Measurements from ENCODE around the gene TAF7.
"Not testable (repeated sequence)": the region's sequence is repeated elsewhere in the genome, so short reads cannot be mapped to it uniquely, and the experiment has no call there.

The TAF7 gene, protein sequence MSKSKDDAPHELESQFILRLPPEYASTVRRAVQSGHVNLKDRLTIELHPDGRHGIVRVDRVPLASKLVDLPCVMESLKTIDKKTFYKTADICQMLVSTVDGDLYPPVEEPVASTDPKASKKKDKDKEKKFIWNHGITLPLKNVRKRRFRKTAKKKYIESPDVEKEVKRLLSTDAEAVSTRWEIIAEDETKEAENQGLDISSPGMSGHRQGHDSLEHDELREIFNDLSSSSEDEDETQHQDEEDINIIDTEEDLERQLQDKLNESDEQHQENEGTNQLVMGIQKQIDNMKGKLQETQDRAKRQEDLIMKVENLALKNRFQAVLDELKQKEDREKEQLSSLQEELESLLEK

DNA sequence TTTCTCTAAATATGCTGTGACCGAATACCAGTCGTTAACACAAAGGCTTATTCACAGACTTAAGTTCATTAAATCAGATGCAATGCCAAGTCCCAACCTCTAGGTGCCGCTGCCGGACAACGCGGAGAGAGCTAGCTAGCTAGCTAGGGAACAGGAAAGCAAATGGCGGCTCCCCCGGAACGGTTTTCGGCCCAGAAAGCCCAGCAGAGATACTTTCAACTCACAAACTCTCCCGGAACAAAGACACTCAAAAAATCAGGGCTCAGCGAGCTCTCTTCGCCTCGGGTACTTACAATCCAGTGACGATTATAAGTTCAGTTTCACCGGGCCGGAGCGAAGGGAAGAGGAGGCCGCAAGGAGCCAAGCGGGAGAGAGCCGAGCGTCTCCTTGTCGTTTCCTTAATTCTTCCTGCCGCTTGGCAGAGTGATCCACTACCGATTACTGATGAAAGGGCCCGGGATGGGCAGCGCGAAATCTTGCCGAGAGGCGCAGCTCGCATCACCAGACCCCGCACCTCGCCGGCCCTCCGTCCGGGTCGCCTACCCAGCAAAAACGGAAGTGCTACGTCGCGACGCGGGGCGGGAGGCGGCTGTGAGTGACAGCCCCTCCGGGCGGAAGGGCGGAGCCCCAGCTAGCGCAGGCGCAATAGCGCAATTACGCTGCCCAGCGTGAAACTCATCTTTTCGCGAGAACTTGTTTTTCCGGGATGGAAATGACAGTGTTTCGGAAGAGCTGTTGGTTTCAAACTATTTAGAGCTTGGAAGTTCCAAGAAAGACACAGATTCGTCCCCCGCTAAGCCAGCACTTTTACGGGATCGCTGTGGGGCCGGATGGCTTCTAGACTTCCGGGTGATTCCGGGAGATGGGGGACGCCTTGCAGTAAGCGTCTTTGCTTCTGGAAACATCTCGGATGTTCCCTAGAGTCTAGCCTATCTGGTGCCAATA is at the start of gene TAF7:
TSS of gene TAF7 (minus strand) at position 560 of the 945 bp plus-strand sequence. CDS start 740 bp downstream, outside the sequence.
- DNase-seq (ENCODE audit: low read depth in 2 of 2) = peak; percentile 82 to 84

DNA sequence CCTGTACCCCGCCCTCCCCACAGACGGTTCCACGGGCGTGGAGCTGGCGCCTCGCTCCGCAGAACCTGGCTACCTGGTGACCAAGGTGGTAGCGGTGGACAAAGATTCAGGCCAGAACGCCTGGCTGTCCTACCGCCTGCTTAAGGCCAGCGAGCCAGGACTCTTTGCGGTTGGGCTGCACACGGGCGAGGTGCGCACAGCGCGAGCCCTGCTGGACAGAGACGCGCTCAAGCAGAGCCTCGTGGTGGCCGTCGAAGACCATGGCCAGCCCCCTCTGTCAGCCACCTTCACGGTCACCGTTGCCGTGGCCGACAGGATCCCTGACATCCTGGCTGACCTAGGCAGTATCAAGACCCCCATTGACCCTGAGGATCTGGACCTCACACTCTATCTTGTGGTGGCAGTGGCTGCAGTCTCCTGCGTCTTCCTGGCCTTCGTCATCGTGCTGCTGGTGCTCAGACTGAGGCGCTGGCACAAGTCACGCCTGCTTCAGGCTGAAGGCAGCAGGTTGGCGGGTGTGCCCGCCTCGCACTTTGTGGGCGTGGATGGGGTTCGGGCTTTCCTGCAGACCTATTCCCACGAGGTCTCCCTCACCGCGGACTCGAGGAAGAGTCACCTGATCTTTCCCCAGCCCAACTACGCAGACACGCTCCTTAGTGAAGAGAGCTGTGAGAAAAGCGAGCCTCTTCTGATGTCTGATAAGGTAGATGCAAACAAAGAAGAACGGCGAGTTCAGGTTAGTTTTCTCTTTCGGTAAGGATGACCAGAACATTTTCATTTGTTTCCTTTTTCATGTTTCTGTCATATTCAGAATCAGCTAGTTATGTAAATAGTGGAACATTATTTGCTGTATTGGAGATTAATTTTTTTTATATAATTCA is 45.7 kb upstream of the TAF7 start:
- DNase-seq (ENCODE audit: low read depth in 2 of 2) = no peak

- DNase-seq (ENCODE audit: low read depth in 2 of 2) = no peak
Observed at GRCh38 chr5:141363952-141364660, 43.5 kb upstream of the TAF7 start, which contains the start of gene PCDHGA5. Gene PCDHGA5, plus strand, starts transcription at chr5:141364162. Its CDS starts 169 bp downstream, at chr5:141364331.

GRCh38 chr5:141362719-141363118 is 42.1 kb upstream of the TAF7 start:
- DNase-seq (ENCODE audit: low read depth in 2 of 2) = no peak

DNA sequence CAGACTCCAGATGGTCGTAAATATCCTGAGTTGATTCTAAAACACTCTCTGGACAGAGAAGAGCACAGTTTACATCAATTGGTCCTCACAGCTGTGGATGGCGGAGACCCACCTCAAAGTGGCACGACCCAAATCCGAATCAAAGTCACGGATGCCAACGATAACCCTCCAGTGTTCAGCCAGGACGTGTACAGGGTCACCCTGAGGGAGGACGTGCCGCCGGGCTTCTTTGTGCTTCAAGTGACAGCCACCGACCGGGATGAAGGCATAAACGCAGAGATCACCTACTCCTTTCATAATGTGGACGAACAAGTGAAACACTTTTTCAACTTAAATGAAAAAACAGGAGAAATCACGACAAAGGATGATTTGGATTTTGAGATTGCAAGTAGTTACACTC is 40.1 kb upstream of the TAF7 start:
- no peak for DNase-seq (ENCODE audit: low read depth in 2 of 2)

GRCh38 chr5:141359790-141360426 is 39.3 kb upstream of the TAF7 start, which contains the start of gene PCDHGB2:
Gene PCDHGB2, plus strand, starts transcription at chr5:141359994. Its CDS starts 142 bp downstream, at chr5:141360136.
- no peak for DNase-seq (ENCODE audit: low read depth in 2 of 2)

GRCh38 chr5:141356950-141357349 is 36.4 kb upstream of the TAF7 start:
- DNase-seq (ENCODE audit: low read depth in 2 of 2) = no peak

GRCh38 chr5:141356133-141356532 is 35.5 kb upstream of the TAF7 start:
- no peak for DNase-seq (ENCODE audit: low read depth in 2 of 2)

DNA sequence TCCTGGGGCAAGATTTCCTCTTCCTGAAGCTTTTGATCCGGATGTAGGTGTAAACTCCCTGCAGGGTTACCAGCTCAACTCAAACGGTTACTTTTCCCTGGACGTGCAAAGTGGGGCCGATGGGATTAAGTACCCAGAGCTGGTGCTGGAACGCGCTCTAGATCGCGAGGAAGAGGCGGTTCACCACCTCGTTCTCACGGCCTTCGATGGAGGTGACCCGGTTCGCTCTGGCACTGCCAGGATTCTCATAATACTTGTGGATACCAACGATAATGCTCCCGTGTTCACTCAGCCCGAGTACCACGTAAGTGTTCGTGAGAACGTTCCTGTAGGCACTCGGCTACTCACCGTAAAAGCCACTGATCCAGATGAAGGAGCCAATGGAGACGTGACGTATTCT is 35.1 kb upstream of the TAF7 start:
- DNase-seq (ENCODE audit: low read depth in 2 of 2) = no peak

- DNase-seq (ENCODE audit: low read depth in 2 of 2) = no peak
Observed at GRCh38 chr5:141354900-141355469, 34.4 kb upstream of the TAF7 start, which contains the start of gene PCDHGA4. Gene PCDHGA4, plus strand, starts transcription at chr5:141355021. Its CDS starts 87 bp downstream, at chr5:141355108.

GRCh38 chr5:141351591-141351990 is 31.0 kb upstream of the TAF7 start:
- no peak for DNase-seq (ENCODE audit: low read depth in 2 of 2)

- DNase-seq (ENCODE audit: low read depth in 2 of 2) = no peak
Observed at GRCh38 chr5:141349917-141350619, 29.5 kb upstream of the TAF7 start, which contains the start of gene PCDHGB1. Gene PCDHGB1, plus strand, starts transcription at chr5:141350099. Its CDS starts 162 bp downstream, at chr5:141350261.

DNA sequence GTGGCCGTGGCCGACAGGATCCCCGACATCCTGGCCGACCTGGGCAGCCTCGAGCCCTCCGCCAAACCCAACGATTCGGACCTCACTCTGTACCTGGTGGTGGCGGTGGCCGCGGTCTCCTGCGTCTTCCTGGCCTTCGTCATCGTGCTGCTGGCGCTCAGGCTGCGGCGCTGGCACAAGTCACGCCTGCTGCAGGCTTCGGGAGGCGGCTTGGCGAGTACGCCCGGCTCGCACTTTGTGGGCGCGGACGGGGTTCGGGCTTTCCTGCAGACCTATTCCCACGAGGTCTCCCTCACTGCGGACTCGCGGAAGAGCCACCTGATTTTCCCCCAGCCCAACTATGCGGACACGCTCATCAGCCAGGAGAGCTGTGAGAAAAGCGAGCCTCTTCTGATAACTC is 25.4 kb upstream of the TAF7 start:
- not testable (repeated sequence) for DNase-seq (ENCODE audit: low read depth in 2 of 2)

GRCh38 chr5:141345327-141345726 is 24.7 kb upstream of the TAF7 start:
- no peak for DNase-seq (ENCODE audit: low read depth in 2 of 2)

DNA sequence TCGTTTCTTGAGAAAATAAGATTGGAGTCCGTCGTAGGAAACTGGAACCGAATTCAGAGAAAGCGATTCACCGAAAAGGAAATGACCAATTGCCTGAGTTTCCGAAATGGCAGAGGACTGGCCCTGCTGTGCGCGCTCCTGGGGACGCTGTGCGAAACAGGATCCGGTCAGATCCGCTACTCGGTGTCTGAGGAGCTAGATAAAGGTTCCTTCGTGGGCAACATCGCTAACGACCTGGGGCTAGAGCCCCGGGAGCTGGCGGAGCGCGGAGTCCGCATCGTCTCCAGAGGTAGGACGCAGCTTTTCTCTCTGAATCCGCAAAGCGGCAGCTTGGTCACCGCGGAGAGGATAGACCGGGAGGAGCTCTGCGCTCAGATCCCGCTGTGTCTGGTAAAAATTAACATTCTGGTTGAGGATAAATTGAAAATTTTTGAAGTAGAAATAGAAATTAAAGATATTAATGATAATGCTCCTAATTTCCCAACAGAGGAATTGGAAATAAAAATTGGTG is 23.4 kb upstream of the TAF7 start:
- DNase-seq (ENCODE audit: low read depth in 2 of 2) = no peak

GRCh38 chr5:141343242-141343952 is 22.8 kb upstream of the TAF7 start, which contains the start of gene PCDHGA3:
Gene PCDHGA3, plus strand, starts transcription at chr5:141343829. Its CDS starts 205 bp downstream, at chr5:141344034.
- no peak for DNase-seq (ENCODE audit: low read depth in 2 of 2)

- no peak for DNase-seq (ENCODE audit: low read depth in 2 of 2)
Observed at GRCh38 chr5:141342773-141343172, 22.2 kb upstream of the TAF7 start.

- DNase-seq (ENCODE audit: low read depth in 2 of 2) = not testable (repeated sequence)
Observed at GRCh38 chr5:141340781-141341354, 20.3 kb upstream of the TAF7 start.

Measured in stimulated activated CD4-positive, alpha-beta T cell treated with anti-CD3 and anti-CD28 coated beads, Interleukin-12 subunit alpha, Interleukin-12 subunit beta, amount 100 ng/mL, for 24 hours (primary cell).